SU-DHL-6 (cell line): Measurements from ENCODE around the gene FHOD3.

Experiments used
- H2AFZ ChIP-seq: fragments of 200-600 bp; sonication (generic); 2 replicates; pipeline ENCODE4 v1.6.1; 2014; ENCODE audit warnings: low read depth, mild to moderate bottlenecking, moderate library complexity, mixed read lengths, antibody characterized with exemption, low read length; ENCODE audit not compliant: severe bottlenecking
- H3F3A ChIP-seq: fragments of 200-600 bp; shearing (Covaris generic); 2 replicates; pipeline ENCODE4 v1.6.0; 2016; ENCODE audit warnings: antibody characterized with exemption, mild to moderate bottlenecking; ENCODE audit not compliant: insufficient read depth
- H3K27ac ChIP-seq: fragments of 200-600 bp; sonication (generic); 2 replicates; pipeline ENCODE4 v1.5.1; 2016; ENCODE audit warnings: low read depth, mild to moderate bottlenecking, low read length, moderate library complexity, mixed read lengths
- H3K27me3 ChIP-seq: fragments of 200-600 bp; sonication (generic), shearing (Covaris generic); 2 replicates; pipeline ENCODE4 v1.6.0; 2014; ENCODE audit warnings: mild to moderate bottlenecking, low read length
- H3K36me3 ChIP-seq: fragments of 200-600 bp; sonication (generic); 2 replicates; pipeline ENCODE4 v1.6.1; 2014; ENCODE audit warnings: mild to moderate bottlenecking, low read length, mixed read lengths
- H3K4me2 ChIP-seq: fragments of 300-600, 200-600 bp; shearing (Covaris generic), sonication (generic); 2 replicates; pipeline ENCODE4 v1.6.0; 2014; ENCODE audit warnings: low read length, low read depth, mild to moderate bottlenecking; ENCODE audit not compliant: poor library complexity, severe bottlenecking
- H3K4me3 ChIP-seq: fragments of 200-600 bp; sonication (generic); 2 replicates; pipeline ENCODE4 v1.5.1; 2014; ENCODE audit warnings: antibody characterized with exemption, low read length, mild to moderate bottlenecking, mixed read lengths; ENCODE audit not compliant: insufficient read depth, poor library complexity, severe bottlenecking
- H3K79me2 ChIP-seq: fragments of 200-600 bp; sonication (generic); 2 replicates; pipeline ENCODE4 v1.6.1; 2014; ENCODE audit warnings: mild to moderate bottlenecking, low read length, moderate library complexity; ENCODE audit not compliant: insufficient read depth
- H3K9ac ChIP-seq: fragments of 200-600 bp; sonication (generic); 2 replicates; pipeline ENCODE4 v1.7.0; 2014; ENCODE audit warnings: mild to moderate bottlenecking, low read length
- H3K9me2 ChIP-seq: fragments of 200-600 bp; sonication (generic); replicated peaks from 2 replicates; pipeline ENCODE4 v1.6.1; 2014; ENCODE audit warnings: low read length; ENCODE audit not compliant: insufficient read depth
- H3K9me3 ChIP-seq: fragments of 200-600 bp; sonication (generic); 2 replicates; pipeline ENCODE4 v1.6.1; 2014; ENCODE audit warnings: low read length, mixed read lengths; ENCODE audit not compliant: insufficient read depth
- H4K20me1 ChIP-seq: fragments of 200-600 bp; sonication (generic); 2 replicates; pipeline ENCODE4 v1.6.1; 2014; ENCODE audit warnings: low read depth, mild to moderate bottlenecking, antibody characterized with exemption, low read length, moderate library complexity, mixed read lengths
- EZH2phosphoT487 ChIP-seq: fragments of 200-600 bp; sonication (generic), shearing (Covaris generic); conservative IDR thresholded peaks from 2 replicates; pipeline ENCODE4 v1.6.1; 2018; ENCODE audit warnings: mild to moderate bottlenecking, antibody characterized with exemption, low read length, moderate library complexity, mixed read lengths
- TF ChIP-seq, protein P1 (sequence below): fragments of 200-600 bp; sonication (generic); IDR thresholded peaks from one replicate; pipeline ENCODE4 v1.5.1; 2017; ENCODE audit warnings: antibody characterized with exemption, mild to moderate bottlenecking, low read length, moderate library complexity; ENCODE audit not compliant: insufficient read depth, poor library complexity, severe bottlenecking

FHOD3 gene

DNA sequence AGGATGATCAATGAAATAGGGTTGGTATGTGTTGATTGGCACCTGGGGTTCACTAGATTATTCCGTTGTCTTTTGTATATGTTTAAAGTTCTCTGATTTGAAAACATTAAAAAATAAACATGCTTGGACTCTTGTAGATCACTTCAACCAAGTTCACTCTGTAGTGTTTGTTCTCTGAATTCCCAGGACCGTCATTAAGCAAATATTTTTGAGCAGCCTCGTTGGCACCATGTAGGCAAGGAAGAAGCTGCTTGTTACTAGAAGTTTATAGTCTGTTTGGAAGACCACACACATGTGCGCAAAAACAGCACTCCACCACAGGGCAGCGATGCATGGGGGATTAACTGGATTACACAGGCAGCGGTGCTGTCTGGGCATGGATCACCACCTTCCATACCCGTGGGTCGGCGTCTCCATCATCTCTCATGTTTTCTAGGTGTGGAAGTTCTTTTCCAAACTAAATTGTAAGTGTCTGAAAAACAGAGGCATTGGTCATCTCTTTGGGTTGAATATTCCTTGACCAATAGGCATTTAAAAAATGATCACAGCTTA, 212.2 kb downstream of the FHOD3 start:
- no peak for TF ChIP-seq EZH2phosphoT487
- TF ChIP-seq, protein P1, sequence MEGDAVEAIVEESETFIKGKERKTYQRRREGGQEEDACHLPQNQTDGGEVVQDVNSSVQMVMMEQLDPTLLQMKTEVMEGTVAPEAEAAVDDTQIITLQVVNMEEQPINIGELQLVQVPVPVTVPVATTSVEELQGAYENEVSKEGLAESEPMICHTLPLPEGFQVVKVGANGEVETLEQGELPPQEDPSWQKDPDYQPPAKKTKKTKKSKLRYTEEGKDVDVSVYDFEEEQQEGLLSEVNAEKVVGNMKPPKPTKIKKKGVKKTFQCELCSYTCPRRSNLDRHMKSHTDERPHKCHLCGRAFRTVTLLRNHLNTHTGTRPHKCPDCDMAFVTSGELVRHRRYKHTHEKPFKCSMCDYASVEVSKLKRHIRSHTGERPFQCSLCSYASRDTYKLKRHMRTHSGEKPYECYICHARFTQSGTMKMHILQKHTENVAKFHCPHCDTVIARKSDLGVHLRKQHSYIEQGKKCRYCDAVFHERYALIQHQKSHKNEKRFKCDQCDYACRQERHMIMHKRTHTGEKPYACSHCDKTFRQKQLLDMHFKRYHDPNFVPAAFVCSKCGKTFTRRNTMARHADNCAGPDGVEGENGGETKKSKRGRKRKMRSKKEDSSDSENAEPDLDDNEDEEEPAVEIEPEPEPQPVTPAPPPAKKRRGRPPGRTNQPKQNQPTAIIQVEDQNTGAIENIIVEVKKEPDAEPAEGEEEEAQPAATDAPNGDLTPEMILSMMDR, result no peak
- H3K9ac ChIP-seq, result no peak overlapping the region
- H4K20me1 ChIP-seq, result no peaks in the 10 kb centered on the region
- no peak overlapping the region for H2AFZ ChIP-seq
- H3K4me3 ChIP-seq, result no peak overlapping the region
- H3F3A ChIP-seq, result no peaks in the 10 kb centered on the region
- H3K4me2 ChIP-seq, result no peak overlapping the region
- no peak overlapping the region for H3K27ac ChIP-seq
- no peaks in the 10 kb centered on the region for H3K36me3 ChIP-seq
- no peaks in the 10 kb centered on the region for H3K9me2 ChIP-seq
- H3K27me3 ChIP-seq, result no peaks in the 10 kb centered on the region
- H3K79me2 ChIP-seq, result no peaks in the 10 kb centered on the region
- no peaks in the 10 kb centered on the region for H3K9me3 ChIP-seq

DNA sequence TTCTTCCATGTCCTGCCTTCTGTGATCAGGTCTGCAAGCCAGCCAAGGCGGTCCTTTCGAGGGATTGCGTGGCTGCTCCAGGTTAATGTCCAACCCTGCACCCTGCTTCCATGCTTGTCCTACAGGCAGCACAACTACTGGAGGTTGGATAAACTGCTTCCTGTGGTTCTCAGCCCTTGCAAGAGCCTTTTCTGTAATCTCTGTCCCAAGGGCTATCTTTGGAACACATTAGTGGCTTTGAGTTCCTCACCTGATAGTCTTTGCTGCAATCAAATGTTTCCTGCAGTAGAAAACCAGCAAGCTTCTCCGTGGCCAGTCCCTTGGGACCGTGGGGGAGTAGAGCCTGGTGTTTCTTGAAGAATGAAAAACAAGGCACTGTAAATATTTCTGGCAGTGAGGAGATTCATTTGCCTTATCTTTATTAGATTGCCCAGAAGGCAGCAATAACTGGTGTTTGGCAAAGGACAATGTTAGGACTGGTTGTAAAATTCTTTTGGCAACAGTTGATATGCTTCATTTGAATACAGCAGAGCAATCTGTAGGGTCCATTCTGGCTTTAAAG, 214.4 kb downstream of the FHOD3 start:
- no peak overlapping the region for H3K4me3 ChIP-seq
- no peak overlapping the region for H3K27ac ChIP-seq
- no peaks in the 10 kb centered on the region for H3K36me3 ChIP-seq
- H3K4me2 ChIP-seq, result no peak overlapping the region
- H3K9ac ChIP-seq, result no peak overlapping the region
- no peaks in the 10 kb centered on the region for H3K9me2 ChIP-seq
- no peaks in the 10 kb centered on the region for H3K79me2 ChIP-seq
- no peak for TF ChIP-seq EZH2phosphoT487
- TF ChIP-seq, protein P1, result no peak
- no peaks in the 10 kb centered on the region for H3K9me3 ChIP-seq
- H3K27me3 ChIP-seq, result no peaks in the 10 kb centered on the region
- H2AFZ ChIP-seq, result no peak overlapping the region
- no peaks in the 10 kb centered on the region for H3F3A ChIP-seq
- H4K20me1 ChIP-seq, result no peaks in the 10 kb centered on the region

DNA sequence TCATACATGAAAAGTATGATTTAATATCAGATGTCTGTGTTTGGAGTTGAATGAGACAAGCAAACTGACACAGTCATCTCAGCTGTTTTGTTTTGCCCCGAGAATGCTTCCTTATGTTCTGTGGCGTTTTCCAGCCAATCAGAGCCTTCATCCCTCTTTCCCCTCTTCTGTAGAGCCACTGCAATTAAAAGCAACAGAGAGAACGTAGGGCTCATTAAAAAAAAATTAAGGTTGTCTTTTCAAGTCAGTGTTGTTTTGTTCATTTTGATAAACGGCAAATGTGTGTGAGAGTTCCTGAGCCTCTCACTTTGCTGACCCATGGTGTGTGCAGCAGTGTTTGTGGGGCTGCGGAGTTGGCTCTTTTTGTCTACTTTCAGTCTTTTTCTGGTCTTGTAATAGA, 216.0 kb downstream of the FHOD3 start:
- H3K9ac ChIP-seq, result no peak overlapping the region
- no peaks in the 10 kb centered on the region for H4K20me1 ChIP-seq
- no peak overlapping the region for H3K27ac ChIP-seq
- no peaks in the 10 kb centered on the region for H3K9me2 ChIP-seq
- H3K4me2 ChIP-seq, result no peak overlapping the region
- no peak overlapping the region for H3K4me3 ChIP-seq
- H3K27me3 ChIP-seq, result no peaks in the 10 kb centered on the region
- no peak overlapping the region for H2AFZ ChIP-seq
- H3F3A ChIP-seq, result no peaks in the 10 kb centered on the region
- TF ChIP-seq EZH2phosphoT487, result no peak
- TF ChIP-seq, protein P1, result no peak
- H3K79me2 ChIP-seq, result no peaks in the 10 kb centered on the region
- no peaks in the 10 kb centered on the region for H3K36me3 ChIP-seq
- H3K9me3 ChIP-seq, result no peaks in the 10 kb centered on the region
